ENCODE data around the gene CLEC20A. TPM values are rescaled to one million over a fixed set of nuclear protein-coding genes. Genes with fewer than 3 reads are reported as not detected.

Gene CLEC20A
- total RNA-seq, 2 donors from 2014 or later: 0.48 TPM; not detected in 1

DNA sequence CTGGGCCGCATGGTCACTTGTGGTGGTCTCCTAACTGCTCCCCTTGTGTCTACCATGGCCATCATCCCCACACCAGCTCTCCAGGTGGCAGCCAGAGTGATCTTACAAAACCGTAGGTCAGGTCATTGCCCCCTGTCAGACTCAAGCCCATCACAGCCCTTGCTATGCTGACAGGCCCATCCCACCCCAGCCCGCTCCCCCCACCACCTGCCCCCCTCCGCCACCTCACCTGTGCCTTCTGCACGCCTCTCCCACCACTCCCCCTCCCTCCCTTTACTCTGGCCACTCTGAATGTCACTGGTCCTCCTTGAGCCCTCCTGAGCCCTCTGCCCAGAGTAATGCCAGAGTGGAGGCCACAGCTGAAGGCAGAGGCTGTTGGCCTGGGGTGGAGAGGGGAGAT, 44.6 kb upstream of the CLEC20A start:
- H3K27me3 ChIP-seq: no peaks in the 10 kb centered on the region
- peak overlapping the region in 1 of 2 donors; percentile 69 for H3K4me3 ChIP-seq
- no peaks in the 10 kb centered on the region for H3K9me3 ChIP-seq
- H3K4me1 ChIP-seq: peaks cover 0 to 44% of the 10 kb centered on the region in 2 donors
- no peak for DNase-seq (ENCODE audit: low spot score)
- H3K27ac ChIP-seq: peak overlapping the region in 1 of 2 donors; percentile 80
- TF ChIP-seq, protein P1, sequence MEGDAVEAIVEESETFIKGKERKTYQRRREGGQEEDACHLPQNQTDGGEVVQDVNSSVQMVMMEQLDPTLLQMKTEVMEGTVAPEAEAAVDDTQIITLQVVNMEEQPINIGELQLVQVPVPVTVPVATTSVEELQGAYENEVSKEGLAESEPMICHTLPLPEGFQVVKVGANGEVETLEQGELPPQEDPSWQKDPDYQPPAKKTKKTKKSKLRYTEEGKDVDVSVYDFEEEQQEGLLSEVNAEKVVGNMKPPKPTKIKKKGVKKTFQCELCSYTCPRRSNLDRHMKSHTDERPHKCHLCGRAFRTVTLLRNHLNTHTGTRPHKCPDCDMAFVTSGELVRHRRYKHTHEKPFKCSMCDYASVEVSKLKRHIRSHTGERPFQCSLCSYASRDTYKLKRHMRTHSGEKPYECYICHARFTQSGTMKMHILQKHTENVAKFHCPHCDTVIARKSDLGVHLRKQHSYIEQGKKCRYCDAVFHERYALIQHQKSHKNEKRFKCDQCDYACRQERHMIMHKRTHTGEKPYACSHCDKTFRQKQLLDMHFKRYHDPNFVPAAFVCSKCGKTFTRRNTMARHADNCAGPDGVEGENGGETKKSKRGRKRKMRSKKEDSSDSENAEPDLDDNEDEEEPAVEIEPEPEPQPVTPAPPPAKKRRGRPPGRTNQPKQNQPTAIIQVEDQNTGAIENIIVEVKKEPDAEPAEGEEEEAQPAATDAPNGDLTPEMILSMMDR (IDR thresholded peaks at IDR 0.05): no peak
- no peaks in the 10 kb centered on the region for H3K36me3 ChIP-seq

DNA sequence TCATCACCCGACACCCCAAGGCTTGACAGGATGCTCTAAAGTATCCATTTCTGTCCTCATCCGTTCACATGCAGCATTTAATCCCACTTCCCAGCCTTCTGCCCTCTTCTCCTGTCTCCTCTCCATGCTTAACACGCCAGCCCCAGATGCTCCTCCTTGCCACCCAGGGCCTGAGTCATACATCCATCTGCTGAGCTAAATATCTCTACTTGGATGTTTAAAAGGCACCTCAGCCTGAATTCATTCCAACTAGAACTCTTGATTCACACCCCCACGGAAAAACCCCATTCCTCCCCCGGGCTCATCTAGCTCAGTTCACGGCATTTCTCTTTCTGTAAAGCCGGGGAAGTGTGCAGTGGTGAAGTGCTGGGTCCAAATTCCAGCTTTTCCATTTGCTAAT, 43.9 kb upstream of the CLEC20A start:
- TF ChIP-seq, protein P1 (IDR thresholded peaks at IDR 0.05): no peak
- H3K27ac ChIP-seq: no peak overlapping the region
- H3K4me1 ChIP-seq: peaks cover 0 to 44% of the 10 kb centered on the region in 2 donors
- no peak for DNase-seq (ENCODE audit: low spot score)
- no peaks in the 10 kb centered on the region for H3K27me3 ChIP-seq
- H3K4me3 ChIP-seq: no peak overlapping the region
- H3K9me3 ChIP-seq: no peaks in the 10 kb centered on the region
- H3K36me3 ChIP-seq: no peaks in the 10 kb centered on the region

DNA sequence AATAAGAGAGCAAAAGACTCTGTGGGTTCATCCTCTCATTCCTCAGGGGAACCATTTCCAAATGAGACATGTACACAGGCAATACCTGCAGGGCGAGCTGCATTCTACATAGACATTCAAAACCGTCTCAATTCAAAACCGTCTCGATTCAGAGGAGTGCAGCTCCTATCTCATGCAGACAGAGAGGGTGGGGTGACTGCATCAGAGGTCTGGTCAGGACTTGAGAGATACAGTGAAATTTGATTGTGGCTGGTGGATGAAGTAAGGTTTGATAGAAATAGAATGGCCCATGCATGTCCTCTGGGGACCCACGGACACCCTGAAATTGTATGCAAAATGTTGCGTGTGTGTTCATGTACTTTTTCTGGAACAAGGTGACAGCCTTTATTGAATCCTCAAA, 43.4 kb upstream of the CLEC20A start:
- Histone ChIP-seq H3K4me1 (peaks cover 0 to 44% of the 10 kb centered on the region in 2 donors), H3K36me3 (no peaks in the 10 kb centered on the region), H3K4me3 (no peak overlapping the region), H3K9me3 (no peaks in the 10 kb centered on the region), H3K27me3 (no peaks in the 10 kb centered on the region), H3K27ac (no peak overlapping the region)
- TF ChIP-seq, protein P1 (IDR thresholded peaks at IDR 0.05): no peak
- no peak for DNase-seq (ENCODE audit: low spot score)

DNA sequence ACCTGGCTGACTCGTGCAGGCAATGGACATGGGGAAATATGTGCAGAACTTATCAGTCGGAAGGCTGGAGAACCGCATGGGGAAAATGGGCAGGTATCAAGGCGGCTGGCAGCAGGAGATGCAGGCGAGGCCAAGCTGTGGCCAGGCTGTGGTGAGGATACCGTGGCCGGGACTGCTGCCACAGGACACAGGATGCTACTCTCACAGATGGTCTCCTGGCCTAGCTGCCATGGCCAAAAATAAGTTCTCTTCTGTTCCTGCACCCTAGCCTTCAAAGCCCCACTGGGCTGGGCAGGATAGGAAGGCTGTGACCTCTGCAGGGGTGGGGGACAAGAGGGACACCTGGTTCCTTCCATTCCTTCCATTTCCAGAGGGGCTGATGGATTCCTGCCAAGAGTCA, 42.5 kb upstream of the CLEC20A start:
- Histone ChIP-seq H3K27me3 (no peaks in the 10 kb centered on the region), H3K9me3 (no peaks in the 10 kb centered on the region), H3K27ac (no peak overlapping the region), H3K4me1 (peaks cover 0 to 44% of the 10 kb centered on the region in 2 donors), H3K36me3 (no peaks in the 10 kb centered on the region), H3K4me3 (no peak overlapping the region)
- TF ChIP-seq, protein P1 (IDR thresholded peaks at IDR 0.05): no peak
- DNase-seq (ENCODE audit: low spot score): no peak

DNA sequence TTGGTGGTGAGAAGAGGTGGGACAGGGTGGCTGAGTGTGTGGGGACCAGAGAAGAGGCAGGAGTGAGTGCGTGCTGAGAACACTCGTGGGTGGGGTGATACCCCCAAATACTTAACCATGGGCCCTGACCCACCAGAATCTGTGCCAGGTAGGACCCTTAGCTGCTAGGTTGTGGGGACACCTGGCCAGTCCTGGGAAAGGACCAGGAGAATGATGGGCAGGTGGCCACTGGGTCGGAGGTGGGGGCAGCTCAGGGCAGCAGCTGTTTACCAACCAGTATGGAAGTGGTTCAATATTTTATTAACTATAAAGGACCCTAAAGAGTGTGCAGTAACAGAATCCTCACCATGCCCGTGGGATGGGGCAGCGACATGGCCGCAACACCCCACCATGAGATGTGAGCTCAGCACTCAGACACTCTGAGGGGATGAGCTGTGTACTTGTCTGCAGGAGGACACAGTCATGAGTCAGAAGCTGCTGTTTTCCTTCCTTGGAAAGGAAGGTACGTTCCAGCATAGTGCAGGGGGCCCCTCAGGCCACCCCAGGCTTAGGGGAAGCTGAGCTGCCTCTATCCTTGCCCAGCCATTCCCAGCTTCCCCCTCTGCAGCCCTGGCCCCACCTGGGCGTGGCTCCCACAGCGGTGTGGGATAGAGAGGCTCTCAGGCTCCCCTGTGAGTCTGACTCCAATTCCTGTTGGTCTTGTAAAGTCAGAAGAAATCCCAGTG, 41.6 kb upstream of the CLEC20A start:
- Histone ChIP-seq H3K27me3 (no peaks in the 10 kb centered on the region), H3K36me3 (no peaks in the 10 kb centered on the region), H3K4me3 (no peak overlapping the region), H3K27ac (peak overlapping the region in 1 of 2 donors; percentile 93), H3K9me3 (no peaks in the 10 kb centered on the region), H3K4me1 (peaks cover 0 to 36% of the 10 kb centered on the region in 2 donors)
- DNase-seq (ENCODE audit: low spot score): no peak
- TF ChIP-seq, protein P1 (IDR thresholded peaks at IDR 0.05): no peak

Data from right atrium auricular region (tissue), 2 donors.